Stimulated activated CD4-positive, alpha-beta T cell treated with anti-CD3 and anti-CD28 coated beads, Interleukin-12 subunit alpha, Interleukin-12 subunit beta, amount 100 ng/mL, for 24 hours (primary cell): Measurements from ENCODE around the gene MPPED1.

Experiments
- DNase-seq, 2 experiments: peaks; one replicate each; pipeline ENCODE4 v3.0.0-alpha.2; 2020; ENCODE audit warnings: low read depth in 2 of 2

The MPPED1 gene

DNA sequence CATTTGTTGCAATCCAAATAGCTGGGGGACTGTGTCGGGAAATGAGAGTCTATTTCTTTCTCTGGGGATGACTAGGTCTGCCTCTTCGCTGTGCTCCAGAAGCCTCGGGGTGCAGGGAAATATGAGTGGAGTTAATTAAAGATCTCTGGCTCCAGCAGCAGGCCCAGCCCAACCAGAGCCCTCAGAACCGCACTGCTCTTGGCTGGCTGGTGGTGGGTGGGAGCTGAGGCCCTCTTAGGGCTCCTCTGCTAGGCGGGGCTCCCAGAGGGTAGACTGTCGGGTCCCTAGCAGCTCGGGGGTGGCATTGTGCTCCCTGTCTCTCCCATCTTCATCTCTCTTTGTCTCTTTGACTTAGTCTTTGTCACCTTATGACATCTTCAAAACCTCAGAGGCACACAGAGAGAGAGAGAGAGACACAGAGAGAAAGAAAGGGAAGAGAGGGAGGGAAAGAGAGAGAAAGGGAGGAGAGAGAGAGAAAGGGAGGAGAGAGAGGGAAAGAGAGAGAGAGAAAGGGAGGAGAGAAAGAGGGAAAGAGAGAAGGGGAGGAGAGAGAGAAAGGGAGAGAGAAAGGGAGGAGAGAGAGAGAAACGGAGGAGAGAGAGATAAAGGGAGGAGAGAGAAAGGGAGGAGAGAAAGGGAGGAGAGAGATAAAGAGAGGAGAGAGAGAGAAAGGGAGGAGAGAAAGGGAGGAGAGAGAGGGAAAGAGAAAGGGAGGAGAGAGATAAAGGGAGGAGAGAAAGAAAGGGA lies 20.2 kb downstream of the MPPED1 start:
- no peak for DNase-seq

- no peak for DNase-seq
These were observed 21.1 kb downstream of the MPPED1 start for GRCh38 chr22:43432883-43433415.

DNA sequence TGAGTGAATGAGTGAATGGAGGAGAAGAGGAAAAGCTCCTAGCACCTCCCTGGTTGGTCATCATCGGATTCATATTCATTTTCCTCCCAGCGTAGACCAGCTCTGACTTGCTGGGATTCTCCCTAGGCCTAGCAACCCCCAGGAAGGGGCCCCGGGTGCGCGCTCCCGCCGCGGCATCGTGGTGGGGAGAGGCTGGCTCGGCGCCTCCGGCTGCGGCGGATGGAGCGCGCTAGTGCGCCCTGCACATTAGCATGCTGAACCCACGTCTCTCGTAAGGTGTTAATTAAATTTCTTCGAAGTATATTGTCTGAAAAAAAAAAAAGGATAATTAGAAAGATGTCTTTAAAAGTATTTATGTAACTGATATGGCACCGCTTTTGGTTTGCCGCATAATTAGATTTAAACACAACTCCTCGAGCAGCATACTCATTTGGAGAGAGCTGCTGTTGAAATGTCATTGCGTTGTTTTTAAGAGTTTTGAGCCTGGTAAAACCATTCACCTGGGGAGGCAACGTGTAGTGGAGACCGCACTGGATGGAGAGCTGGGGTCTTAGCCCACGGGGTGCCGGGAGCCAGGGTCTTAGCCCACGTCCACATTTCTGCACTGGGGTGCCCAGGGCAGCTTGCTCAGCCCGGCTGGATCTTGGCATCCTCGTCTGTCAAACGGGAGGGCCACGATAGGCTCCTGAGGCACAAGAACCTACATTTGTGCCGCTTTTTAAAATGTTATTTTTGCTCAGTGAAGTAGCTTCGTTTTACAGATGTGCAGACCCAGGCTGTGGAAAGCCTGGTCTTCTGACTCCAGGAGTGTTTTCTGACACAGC lies 21.8 kb downstream of the MPPED1 start:
- DNase-seq: no peak

GRCh38 chr22:43434275-43434927 lies 22.6 kb downstream of the MPPED1 start:
- DNase-seq: no peak

GRCh38 chr22:43434928-43435311 lies 23.1 kb downstream of the MPPED1 start:
- DNase-seq: no peak

DNA sequence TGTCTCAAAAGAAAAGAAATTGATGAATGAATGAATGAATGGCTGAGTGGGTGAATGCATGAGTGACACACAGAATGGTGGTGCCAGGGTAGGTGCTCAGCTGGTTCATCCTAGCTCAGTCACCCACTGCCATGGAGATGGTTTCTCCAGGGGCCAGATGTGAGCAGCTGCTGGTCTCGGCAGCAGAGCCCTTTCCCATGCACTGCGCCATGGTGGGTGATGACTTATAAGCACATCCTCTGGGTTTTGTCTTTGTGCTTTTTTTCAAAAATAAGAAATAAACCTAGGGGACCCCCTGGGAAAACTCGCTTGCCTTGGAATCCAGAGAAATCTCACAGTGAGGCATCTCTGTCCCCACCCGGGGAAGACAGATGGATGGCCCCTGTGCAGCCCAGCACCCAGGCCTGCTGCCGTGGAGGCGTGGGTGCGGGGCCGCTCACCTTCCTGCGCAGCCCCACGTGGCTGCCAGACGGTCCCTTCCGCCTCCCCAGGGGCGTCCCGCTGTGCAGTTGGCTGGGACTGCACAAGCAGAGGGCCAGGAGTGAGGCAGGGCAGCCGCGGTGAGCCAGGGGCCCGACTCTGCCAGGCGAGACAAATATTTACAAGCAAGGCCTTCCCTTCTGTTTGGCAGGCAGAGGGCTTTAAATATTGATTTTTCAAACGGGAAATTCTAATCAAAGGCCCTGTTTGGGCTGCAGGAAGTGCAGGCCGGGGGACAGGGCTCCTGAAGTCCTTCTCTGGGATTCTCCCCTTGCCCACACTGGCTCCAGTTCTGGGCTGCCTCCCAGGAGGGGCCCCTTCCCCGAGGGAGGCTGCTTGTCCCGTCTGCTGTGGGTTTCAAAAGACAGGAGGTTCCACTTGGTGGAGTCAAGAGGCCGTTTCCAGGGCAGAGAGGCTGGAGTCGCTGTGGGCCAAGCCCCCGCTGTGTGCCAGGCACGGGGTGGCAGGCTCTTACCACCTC lies 24.3 kb downstream of the MPPED1 start:
- no peak for DNase-seq

DNA sequence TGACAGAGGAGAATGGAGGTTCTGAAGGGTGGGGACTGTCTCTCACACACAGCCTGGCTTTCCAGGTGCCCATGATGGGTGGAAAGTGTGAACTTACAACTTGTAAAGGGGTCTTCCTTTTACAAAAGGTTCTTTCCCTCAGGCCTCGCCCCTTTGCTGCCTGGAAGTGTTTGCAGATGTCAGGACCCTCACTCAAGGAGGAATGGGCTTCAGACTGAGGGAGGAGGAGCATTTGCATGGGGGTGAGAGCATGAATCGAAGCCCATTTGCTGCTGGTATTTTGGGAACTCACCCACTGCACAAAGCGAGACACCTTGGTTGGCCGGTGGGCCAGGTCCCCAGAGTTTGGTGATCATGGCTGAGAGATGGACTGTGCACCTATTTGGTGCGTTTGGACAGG lies 25.1 kb downstream of the MPPED1 start:
- DNase-seq: no peak

GRCh38 chr22:43437871-43438475 lies 26.2 kb downstream of the MPPED1 start:
- DNase-seq: no peak

DNA sequence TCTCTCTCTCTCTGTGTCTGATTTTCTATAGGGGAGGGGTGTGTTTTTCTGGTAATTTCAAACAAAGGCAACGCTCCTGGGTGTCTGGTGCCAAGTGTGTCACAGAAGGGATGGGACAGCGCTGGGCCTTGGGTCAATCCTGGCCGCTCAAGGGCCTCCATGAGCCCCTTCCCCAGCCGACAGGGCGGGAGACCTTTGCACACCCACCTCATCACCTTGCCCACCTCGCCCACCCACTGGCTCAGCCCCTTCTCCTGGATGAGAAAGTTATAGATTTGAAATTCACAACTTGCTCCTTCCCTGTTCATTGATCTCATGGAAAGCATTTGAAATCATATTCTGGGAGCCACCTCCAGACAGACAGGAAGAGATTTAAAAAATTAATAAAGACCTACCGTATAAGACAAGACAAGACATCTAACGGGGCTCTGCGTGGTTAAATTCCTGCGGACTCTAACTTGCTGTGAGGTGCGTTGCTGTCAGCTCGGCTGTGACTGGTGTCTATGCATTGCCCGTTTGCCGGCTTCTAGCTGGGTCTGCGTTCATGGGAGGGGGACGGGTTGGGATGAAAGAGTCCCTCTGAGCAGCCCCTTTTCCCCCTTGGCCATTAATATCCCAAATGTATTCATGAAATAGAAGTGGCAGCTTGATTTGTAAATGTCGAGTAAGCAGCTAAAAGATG lies 27.0 kb downstream of the MPPED1 start:
- no peak for DNase-seq

DNA sequence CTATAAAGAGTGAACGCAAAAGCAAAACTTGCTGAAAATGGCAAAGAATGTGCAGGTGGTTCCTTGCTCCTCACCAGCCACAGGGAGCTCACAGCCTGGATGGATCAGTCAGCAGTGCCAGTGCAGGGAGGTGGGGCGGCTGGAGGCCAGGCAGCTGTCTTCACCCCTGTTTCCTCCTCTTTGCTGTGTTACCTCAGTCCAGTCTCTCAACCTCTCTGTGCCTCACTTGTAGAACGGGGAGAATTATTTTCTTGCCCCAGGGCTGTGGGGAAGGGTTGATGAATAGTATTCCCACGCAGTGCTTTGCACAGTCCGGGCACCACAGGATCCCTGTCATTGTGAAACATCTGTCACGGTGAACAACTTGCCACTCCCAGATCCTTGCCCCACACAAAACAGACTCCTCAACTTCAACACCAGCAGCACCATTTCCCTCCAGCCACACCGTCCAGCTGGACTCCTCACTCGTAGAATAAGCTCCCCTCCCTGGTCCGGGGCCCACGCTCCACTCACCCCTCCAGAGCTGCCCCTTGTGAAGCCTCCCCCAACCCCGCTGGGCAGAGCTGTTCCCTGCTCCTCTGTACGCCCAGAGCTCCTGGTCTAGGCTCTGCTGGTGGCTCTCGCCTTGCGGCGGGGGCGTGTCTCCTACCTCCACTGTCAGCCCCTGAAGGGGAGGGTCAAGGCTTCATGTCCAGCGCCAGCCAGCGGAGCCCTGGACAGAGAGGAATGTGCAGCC lies 27.7 kb downstream of the MPPED1 start:
- DNase-seq: no peak

DNA sequence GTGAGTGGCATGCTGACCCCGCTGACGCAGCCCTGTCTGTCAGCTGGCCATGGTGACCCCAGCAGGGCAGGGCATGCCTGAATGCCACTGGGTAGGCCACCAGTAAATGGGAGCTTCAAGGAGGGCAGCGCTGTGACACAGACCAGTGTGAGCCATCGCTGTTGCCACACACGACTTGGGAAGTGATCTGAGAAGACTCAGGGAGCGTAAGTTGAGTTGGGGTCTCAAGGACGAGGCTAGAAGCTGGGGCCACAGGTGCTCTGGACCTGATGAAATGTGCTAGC lies 28.2 kb downstream of the MPPED1 start:
- no peak for DNase-seq

- no peak for DNase-seq
These were observed 28.7 kb downstream of the MPPED1 start for GRCh38 chr22:43440556-43440955.

- DNase-seq: no peak
These were observed 29.4 kb downstream of the MPPED1 start for GRCh38 chr22:43441216-43441615.

- no peak for DNase-seq
These were observed 29.9 kb downstream of the MPPED1 start for GRCh38 chr22:43441751-43442150.

DNA sequence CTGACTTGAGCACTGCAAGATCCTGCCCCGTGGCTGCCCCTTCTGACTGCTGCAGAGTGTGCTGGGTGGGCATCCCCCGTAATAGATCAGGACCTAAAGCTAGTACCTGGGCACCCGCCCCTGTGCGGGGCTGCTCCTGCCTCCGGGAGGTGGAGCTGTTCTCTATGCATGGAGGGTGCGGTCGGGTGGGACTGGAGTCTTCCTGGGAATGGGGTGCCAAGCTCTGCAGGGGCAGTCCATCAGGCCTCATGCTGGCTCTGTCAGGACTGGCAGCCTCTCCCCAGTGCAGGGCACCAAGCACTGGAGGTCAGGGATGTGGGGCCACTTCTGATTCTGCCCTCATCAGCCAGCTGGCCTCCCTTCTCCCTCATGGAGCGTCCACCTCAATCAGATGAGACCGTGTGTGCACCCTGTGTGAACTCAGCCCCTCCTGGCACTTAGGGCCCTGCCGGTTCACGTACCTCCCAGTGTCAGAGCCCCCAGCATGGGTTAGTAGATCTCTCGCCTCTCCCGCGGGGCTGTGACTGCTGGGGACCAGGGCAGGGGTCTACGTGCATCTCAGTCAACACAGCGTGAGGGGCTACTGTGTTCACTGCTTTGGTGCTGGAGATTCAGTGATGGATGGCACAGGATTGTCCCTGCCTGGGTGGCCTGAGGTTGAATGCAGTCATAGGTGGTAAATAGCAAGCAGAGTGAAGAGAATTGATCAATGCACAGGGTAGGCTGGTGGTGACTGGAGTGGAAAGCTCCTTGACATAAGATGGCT lies 30.8 kb downstream of the MPPED1 start:
- no peak for DNase-seq

DNA sequence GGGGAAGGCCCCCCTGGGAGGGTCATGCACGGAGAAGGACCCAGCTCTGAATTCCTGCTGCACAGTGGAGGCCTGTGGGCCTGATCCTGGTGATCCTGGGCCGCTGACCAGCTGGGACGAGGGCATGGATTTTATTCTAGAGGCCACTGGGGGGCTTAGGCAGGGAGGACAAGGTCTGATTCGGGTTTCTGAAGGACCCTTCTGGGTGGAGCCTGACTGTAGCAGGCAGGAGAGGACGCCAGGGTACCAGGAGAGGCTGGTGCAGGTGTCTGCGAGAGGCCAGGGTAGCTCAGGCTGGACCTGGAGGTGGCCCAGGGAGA lies 31.3 kb downstream of the MPPED1 start:
- DNase-seq: no peak

GRCh38 chr22:43446037-43446803 lies 34.4 kb downstream of the MPPED1 start:
- no peak for DNase-seq

- DNase-seq: no peak
These were observed 35.1 kb downstream of the MPPED1 start for GRCh38 chr22:43446916-43447315.
